ENCODE measurements around the gene SFMBT2. TPM values are rescaled to one million over a fixed set of nuclear protein-coding genes. Genes with fewer than 3 reads are reported as not detected.

Gene SFMBT2
- total and polyA plus RNA-seq, 10 of the 15 experiments (the other 5 are each of a cell fraction or from before 2014, with no cell fraction given), result 2.8 to 29.6 (median 15.1) TPM

DNA sequence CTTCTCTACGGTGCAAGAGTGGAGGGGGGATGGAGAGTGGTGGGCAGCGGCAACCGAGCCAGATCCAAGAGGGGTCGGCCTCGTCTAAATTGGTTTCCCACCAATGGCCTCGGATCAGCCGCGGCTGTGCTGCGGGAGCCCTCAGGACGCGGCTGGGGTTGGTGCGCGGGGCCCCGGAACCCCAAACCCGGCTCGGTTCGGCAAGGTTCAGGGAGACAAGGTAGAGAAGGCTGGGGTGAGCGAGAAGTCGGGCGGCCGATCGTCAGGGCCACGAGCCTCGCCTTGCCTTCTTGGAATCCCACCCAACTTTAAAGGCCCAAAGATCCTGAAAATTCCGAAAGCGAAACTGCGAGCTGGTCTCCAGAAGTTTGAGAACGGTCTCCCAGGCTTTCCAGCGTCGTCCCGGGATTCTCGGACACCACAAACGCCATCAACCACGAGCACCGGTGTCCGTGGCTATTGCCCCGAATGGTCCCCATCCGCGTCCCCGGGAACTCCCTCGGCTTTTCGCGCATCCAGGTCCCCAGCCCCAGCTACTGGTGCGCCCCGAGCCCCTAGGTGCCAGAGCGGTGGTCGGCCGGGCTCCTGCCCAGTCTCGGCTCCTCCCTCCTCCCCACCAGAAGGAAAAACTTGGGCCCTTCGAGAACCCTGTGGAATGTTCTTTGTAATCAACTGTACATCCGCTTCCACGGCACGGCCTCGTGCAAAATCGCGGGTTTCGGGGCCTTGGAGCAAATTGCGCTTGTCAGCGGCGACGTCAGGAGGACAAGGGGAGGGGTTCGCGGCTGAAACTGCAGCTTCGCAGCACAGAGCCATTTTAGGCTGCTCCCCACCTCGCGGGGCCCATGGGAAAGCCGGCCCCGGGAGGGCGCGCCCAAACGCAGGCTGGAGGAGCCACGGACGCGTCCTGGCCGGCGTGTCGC, 3.2 kb downstream of the SFMBT2 start (continued):
- TF ChIP-seq, protein P1, sequence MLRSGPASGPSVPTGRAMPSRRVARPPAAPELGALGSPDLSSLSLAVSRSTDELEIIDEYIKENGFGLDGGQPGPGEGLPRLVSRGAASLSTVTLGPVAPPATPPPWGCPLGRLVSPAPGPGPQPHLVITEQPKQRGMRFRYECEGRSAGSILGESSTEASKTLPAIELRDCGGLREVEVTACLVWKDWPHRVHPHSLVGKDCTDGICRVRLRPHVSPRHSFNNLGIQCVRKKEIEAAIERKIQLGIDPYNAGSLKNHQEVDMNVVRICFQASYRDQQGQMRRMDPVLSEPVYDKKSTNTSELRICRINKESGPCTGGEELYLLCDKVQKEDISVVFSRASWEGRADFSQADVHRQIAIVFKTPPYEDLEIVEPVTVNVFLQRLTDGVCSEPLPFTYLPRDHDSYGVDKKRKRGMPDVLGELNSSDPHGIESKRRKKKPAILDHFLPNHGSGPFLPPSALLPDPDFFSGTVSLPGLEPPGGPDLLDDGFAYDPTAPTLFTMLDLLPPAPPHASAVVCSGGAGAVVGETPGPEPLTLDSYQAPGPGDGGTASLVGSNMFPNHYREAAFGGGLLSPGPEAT (IDR thresholded peaks at IDR 0.05; ENCODE audit: low read depth), result no peak
- TF ChIP-seq, protein P2, sequence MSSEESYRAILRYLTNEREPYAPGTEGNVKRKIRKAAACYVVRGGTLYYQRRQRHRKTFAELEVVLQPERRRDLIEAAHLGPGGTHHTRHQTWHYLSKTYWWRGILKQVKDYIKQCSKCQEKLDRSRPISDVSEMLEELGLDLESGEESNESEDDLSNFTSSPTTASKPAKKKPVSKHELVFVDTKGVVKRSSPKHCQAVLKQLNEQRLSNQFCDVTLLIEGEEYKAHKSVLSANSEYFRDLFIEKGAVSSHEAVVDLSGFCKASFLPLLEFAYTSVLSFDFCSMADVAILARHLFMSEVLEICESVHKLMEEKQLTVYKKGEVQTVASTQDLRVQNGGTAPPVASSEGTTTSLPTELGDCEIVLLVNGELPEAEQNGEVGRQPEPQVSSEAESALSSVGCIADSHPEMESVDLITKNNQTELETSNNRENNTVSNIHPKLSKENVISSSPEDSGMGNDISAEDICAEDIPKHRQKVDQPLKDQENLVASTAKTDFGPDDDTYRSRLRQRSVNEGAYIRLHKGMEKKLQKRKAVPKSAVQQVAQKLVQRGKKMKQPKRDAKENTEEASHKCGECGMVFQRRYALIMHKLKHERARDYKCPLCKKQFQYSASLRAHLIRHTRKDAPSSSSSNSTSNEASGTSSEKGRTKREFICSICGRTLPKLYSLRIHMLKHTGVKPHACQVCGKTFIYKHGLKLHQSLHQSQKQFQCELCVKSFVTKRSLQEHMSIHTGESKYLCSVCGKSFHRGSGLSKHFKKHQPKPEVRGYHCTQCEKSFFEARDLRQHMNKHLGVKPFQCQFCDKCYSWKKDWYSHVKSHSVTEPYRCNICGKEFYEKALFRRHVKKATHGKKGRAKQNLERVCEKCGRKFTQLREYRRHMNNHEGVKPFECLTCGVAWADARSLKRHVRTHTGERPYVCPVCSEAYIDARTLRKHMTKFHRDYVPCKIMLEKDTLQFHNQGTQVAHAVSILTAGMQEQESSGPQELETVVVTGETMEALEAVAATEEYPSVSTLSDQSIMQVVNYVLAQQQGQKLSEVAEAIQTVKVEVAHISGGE (CRISPR knock-in tag; IDR thresholded peaks at IDR 0.05), result no peak
- TF ChIP-seq, protein P3, sequence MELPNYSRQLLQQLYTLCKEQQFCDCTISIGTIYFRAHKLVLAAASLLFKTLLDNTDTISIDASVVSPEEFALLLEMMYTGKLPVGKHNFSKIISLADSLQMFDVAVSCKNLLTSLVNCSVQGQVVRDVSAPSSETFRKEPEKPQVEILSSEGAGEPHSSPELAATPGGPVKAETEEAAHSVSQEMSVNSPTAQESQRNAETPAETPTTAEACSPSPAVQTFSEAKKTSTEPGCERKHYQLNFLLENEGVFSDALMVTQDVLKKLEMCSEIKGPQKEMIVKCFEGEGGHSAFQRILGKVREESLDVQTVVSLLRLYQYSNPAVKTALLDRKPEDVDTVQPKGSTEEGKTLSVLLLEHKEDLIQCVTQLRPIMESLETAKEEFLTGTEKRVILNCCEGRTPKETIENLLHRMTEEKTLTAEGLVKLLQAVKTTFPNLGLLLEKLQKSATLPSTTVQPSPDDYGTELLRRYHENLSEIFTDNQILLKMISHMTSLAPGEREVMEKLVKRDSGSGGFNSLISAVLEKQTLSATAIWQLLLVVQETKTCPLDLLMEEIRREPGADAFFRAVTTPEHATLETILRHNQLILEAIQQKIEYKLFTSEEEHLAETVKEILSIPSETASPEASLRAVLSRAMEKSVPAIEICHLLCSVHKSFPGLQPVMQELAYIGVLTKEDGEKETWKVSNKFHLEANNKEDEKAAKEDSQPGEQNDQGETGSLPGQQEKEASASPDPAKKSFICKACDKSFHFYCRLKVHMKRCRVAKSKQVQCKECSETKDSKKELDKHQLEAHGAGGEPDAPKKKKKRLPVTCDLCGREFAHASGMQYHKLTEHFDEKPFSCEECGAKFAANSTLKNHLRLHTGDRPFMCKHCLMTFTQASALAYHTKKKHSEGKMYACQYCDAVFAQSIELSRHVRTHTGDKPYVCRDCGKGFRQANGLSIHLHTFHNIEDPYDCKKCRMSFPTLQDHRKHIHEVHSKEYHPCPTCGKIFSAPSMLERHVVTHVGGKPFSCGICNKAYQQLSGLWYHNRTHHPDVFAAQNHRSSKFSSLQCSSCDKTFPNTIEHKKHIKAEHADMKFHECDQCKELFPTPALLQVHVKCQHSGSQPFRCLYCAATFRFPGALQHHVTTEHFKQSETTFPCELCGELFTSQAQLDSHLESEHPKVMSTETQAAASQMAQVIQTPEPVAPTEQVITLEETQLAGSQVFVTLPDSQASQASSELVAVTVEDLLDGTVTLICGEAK (IDR thresholded peaks at IDR 0.05; ENCODE audit: borderline replicate concordance), result no peak
